Endodermal cell (in vitro differentiated cells): ENCODE measurements around the gene VWA5B2. TPM values are rescaled to one million over a fixed set of nuclear protein-coding genes. Genes with fewer than 3 reads are reported as not detected.
"Not testable (repeated sequence)": the region's sequence is repeated elsewhere in the genome, so short reads cannot be mapped to it uniquely, and the experiment has no call there.

Experiments
- DNase-seq: peaks from one replicate; pipeline ENCODE4 v3.0.0-alpha.2; 2017
- H3K27ac ChIP-seq: 2 replicates; pipeline ENCODE4 v1.5.1; 2013; ENCODE audit warnings: mild to moderate bottlenecking, low read depth, low read length, moderate library complexity
- H3K27me3 ChIP-seq: 2 replicates; pipeline ENCODE4 v1.6.1; 2013; ENCODE audit warnings: mild to moderate bottlenecking, low read length, moderate library complexity; ENCODE audit not compliant: insufficient read depth, control insufficient read depth, poor library complexity, severe bottlenecking
- H3K36me3 ChIP-seq: 2 replicates; pipeline ENCODE4 v1.7.0; 2013; ENCODE audit warnings: mild to moderate bottlenecking, low read length, moderate library complexity; ENCODE audit not compliant: control insufficient read depth, insufficient read depth
- H3K4me1 ChIP-seq: one replicate; pipeline ENCODE4 v1.7.0; 2013; ENCODE audit warnings: low read length; ENCODE audit not compliant: control insufficient read depth, insufficient read depth
- H3K4me3 ChIP-seq: 2 replicates; pipeline ENCODE4 v1.5.1; 2013; ENCODE audit warnings: mild to moderate bottlenecking, low read length, moderate library complexity
- H3K9ac ChIP-seq: 2 replicates; pipeline ENCODE4 v1.6.1; 2013; ENCODE audit warnings: mild to moderate bottlenecking, low read length, moderate library complexity; ENCODE audit not compliant: poor library complexity, severe bottlenecking; ENCODE audit errors: extremely low read depth
- H3K9me3 ChIP-seq: 2 replicates; pipeline ENCODE4 v1.6.1; 2013; ENCODE audit warnings: mild to moderate bottlenecking, low read length, moderate library complexity; ENCODE audit not compliant: control insufficient read depth
- H3K27ac Mint-ChIP-seq: 2 replicates; pipeline ENCODE4 v1.8.0; 2020; ENCODE audit warnings: mixed read lengths
- H3K27me3 Mint-ChIP-seq: 2 replicates; pipeline ENCODE4 v1.8.0; 2021; ENCODE audit warnings: mild to moderate bottlenecking, mixed read lengths; ENCODE audit not compliant: insufficient read depth
- H3K36me3 Mint-ChIP-seq: 2 replicates; pipeline ENCODE4 v1.8.0; 2020; ENCODE audit warnings: low read depth, mixed read lengths
- H3K4me1 Mint-ChIP-seq: 2 replicates; pipeline ENCODE4 v1.8.0; 2020; ENCODE audit warnings: mixed read lengths
- H3K4me3 Mint-ChIP-seq: 2 replicates; pipeline ENCODE4 v1.8.0; 2020; ENCODE audit warnings: mild to moderate bottlenecking, moderate library complexity, mixed read lengths
- H3K9me3 Mint-ChIP-seq: 2 replicates; pipeline ENCODE4 v1.8.0; 2020; ENCODE audit warnings: mild to moderate bottlenecking, mixed read lengths
- WGBS, 2 experiments: methylation state at CpG; one replicate each; pipeline versions ENCODE4 v1.1.5 to v1.1.7; 2013; ENCODE audit warnings: missing lambda C conversion rate in 2 of 2, mixed read lengths in 1 of 2; ENCODE audit not compliant: insufficient coverage in 1 of 2, insufficient read length in 1 of 2; 5-methylcytosine and 5-hydroxymethylcytosine counted together
- total RNA-seq, 2 donors: library from RNA; stranded (reverse); fragmentation: NEBNext Ultra II Directional in 1 of 2; extraction: Animal tissue kit (Norgen Biotek cat#: 25700) in 1 of 2; gene quantifications; 2 replicates in 1 of 2; 3 replicates in 1 of 2; pipeline ENCODE4 v1.2.1, GENCODE V29; 2021
- TF ChIP-seq, protein P1 (sequence below): fragments of 200-600 bp; sonication (generic); conservative IDR thresholded peaks from 2 replicates; pipeline ENCODE4 v1.5.0; 2021; ENCODE audit warnings: antibody characterized with exemption, mild to moderate bottlenecking

VWA5B2 gene
- total RNA-seq, 2 donors from 2014 or later, result 0.62 to 0.97 TPM

DNA sequence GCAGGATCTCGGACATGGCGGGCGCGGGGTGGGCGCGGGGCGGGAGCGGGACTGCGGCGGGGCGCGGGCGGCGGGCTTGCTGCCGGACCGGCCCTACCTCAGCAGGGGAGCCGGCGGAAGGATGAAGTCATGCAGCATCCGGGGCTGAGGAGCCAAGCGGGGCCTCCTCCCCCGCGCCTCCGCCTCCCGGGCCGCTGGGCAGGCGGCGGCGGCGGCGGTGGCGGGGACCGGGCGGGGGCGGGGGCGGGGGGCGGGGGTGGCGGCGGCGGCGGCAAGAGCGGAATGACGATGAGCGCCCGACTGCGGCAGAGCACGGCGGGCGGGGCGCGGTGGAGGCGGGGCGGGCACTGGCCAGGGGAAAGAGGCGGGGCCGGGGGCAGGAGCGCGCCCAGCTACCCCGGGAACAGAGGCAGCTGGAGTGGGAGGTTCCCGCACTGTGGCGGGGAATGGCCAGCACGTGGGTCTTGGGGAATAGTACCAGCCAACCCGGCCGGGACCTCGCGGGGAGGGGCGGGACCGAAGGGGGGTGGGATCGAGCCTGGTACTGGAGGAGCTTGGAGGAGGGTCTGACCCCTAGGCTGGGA, 32.0 kb downstream of the VWA5B2 start, which contains the start of gene CAMK2N2:
TSS of gene CAMK2N2 (minus strand) at position 284 of the 584 bp plus-strand sequence. CDS start at position 16, 268 bp downstream.
- peak within 1 kb of the TSS; percentile 74 for H3K4me3 ChIP-seq
- Mint-ChIP-seq H3K4me3 (peak within 1 kb of the TSS; percentile 66), H3K27me3 (peaks cover 85% of the 10 kb centered on the region), H3K4me1 (peaks cover 14% of the 10 kb centered on the region), H3K9me3 (no peaks in the 10 kb centered on the region), H3K27ac (peak within 1 kb of the TSS; percentile 44), H3K36me3 (peaks cover 6% of the 10 kb centered on the region)
- H3K4me1 ChIP-seq, result no peaks in the 10 kb centered on the region
- H3K27ac ChIP-seq, result no peak within 1 kb of the TSS
- DNase-seq, result peak; percentile 95
- TF ChIP-seq, protein P1, sequence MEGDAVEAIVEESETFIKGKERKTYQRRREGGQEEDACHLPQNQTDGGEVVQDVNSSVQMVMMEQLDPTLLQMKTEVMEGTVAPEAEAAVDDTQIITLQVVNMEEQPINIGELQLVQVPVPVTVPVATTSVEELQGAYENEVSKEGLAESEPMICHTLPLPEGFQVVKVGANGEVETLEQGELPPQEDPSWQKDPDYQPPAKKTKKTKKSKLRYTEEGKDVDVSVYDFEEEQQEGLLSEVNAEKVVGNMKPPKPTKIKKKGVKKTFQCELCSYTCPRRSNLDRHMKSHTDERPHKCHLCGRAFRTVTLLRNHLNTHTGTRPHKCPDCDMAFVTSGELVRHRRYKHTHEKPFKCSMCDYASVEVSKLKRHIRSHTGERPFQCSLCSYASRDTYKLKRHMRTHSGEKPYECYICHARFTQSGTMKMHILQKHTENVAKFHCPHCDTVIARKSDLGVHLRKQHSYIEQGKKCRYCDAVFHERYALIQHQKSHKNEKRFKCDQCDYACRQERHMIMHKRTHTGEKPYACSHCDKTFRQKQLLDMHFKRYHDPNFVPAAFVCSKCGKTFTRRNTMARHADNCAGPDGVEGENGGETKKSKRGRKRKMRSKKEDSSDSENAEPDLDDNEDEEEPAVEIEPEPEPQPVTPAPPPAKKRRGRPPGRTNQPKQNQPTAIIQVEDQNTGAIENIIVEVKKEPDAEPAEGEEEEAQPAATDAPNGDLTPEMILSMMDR, result no peak
- H3K36me3 ChIP-seq, result no peaks in the 10 kb centered on the region
- no peak within 1 kb of the TSS for H3K9ac ChIP-seq
- peaks cover 86% of the 10 kb centered on the region for H3K27me3 ChIP-seq
- no peaks in the 10 kb centered on the region for H3K9me3 ChIP-seq
- WGBS, 2 experiments, result 0 to 8% methylated on average over 7 to 67 of the region's 67 CpGs

DNA sequence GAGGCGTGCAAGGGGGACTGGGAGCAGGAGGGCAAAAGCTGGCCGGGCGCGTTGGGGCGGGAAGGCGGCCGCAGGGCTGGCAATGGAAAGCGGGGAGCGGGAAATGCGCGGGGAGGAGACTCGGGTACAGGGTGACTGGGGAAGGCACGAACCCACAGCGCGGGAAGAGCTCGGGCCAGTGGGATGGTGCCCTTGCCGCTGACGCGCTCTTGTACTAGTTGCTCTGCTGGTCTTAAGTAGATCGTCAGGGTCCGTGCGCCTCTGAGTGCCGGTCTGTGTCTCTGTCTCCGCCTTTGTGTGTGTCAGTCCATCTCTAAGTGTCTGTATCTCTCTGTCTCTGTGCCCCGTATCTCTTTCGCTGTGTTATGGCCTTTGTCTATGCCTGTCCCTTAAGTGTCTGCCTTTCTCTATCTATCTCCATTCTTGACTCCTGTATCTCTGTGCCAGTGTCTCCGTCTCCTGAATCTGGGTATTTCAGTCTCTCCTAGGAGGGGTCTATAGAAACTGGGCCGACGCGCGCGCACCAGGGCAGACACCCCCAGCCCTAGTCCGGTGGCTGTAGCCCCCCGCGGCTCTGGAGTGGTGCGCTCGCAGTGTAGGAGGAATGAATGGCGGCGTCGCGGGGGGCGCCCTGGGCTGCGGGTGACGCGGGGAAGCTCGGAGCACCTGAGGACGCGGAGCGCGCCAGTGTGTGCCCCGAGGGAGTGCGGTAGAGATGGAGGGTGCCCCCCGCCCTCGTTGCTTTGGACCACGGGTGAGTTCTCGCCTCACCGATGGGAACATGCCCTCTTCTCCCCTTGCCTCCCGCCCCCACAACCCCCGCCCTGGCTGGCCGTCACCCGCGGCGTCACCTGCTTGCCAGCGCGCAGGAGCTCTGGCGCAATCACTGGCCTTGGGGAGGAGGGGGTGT, 32.7 kb downstream of the VWA5B2 start:
- Mint-ChIP-seq H3K27ac (peak overlapping the region; percentile 44), H3K36me3 (peaks cover 6% of the 10 kb centered on the region), H3K4me3 (peak overlapping the region; percentile 66), H3K9me3 (peaks cover 1% of the 10 kb centered on the region), H3K27me3 (peaks cover 86% of the 10 kb centered on the region), H3K4me1 (peaks cover 14% of the 10 kb centered on the region)
- DNase-seq, result peak; percentile 62
- no peaks in the 10 kb centered on the region for H3K36me3 ChIP-seq
- peaks cover 78% of the 10 kb centered on the region for H3K27me3 ChIP-seq
- no peak overlapping the region for H3K27ac ChIP-seq
- 1% methylated on average over 20 to 66 of the region's 66 CpGs for WGBS, 2 experiments
- no peaks in the 10 kb centered on the region for H3K4me1 ChIP-seq
- H3K9ac ChIP-seq, result no peak overlapping the region
- no peaks in the 10 kb centered on the region for H3K9me3 ChIP-seq
- TF ChIP-seq, protein P1, result no peak
- H3K4me3 ChIP-seq, result peak overlapping the region; percentile 74

DNA sequence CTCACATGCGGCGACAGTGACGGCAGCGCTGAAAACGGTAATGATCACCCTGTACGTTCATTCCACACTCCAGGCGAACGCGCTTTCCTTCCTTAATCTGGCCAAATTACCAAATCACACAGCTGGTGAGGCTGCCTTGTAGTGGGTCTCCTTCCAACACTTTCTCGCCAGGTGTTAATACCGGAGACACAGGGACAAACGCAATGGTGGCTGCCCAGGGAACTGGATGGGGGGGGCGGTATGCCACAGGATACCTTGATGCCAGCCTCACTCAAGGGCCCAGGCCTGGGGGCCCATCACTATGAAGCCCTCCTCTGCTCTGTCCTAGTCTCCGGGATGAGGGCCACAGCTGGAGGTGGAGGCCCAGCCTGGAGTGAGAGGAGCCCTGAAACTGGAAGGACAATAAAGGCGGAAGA, 33.4 kb downstream of the VWA5B2 start:
- H3K9ac ChIP-seq, result no peak overlapping the region
- H3K27ac ChIP-seq, result no peak overlapping the region
- Mint-ChIP-seq H3K27me3 (peaks cover 86% of the 10 kb centered on the region), H3K27ac (no peak overlapping the region), H3K4me3 (peak overlapping the region; percentile 66), H3K4me1 (peaks cover 14% of the 10 kb centered on the region), H3K36me3 (peaks cover 6% of the 10 kb centered on the region), H3K9me3 (peaks cover 5% of the 10 kb centered on the region)
- 23% methylated on average over 12 to 15 of the region's 15 CpGs for WGBS, 2 experiments
- peaks cover 5% of the 10 kb centered on the region for H3K9me3 ChIP-seq
- H3K27me3 ChIP-seq, result peaks cover 77% of the 10 kb centered on the region
- TF ChIP-seq, protein P1, result no peak
- no peak for DNase-seq
- H3K4me1 ChIP-seq, result no peaks in the 10 kb centered on the region
- H3K4me3 ChIP-seq, result no peak overlapping the region
- H3K36me3 ChIP-seq, result no peaks in the 10 kb centered on the region

DNA sequence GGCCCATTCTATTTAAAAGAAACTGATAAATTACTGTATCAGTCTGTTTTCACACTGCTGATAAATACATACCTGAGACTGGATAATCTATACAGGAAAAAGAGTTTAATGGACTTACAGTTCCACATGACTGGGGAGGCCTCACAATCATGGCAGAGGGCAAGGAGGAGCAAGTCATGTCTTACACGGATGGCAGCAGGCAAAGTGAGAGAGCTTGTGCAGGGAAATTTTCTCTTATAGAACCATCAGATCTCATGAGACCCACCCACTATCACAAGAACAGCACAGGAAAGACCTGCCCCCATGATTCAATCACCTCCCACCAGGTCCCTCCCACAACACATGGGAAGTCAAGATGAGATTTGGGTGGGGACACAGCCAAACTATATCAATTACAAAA, 37.9 kb downstream of the VWA5B2 start:
- not testable (repeated sequence) for H3K27ac Mint-ChIP-seq, H3K27ac ChIP-seq, H3K4me3 Mint-ChIP-seq, H3K4me1 ChIP-seq, H3K4me3 ChIP-seq, H3K9me3 ChIP-seq, H3K36me3 ChIP-seq, H3K9ac ChIP-seq, H3K9me3 Mint-ChIP-seq, DNase-seq, H3K4me1 Mint-ChIP-seq, H3K36me3 Mint-ChIP-seq
- H3K27me3 ChIP-seq, result peaks cover 62% of the 10 kb centered on the region
- WGBS, 2 experiments, result 100% methylated on average over 1 of the region's 1 CpG; no CpG with 5 or more reads in 1 of the 2 experiments
- peaks cover 55% of the 10 kb centered on the region for H3K27me3 Mint-ChIP-seq
